Small intestine (tissue), 7 donors: ENCODE results near the gene OR2T10. TPM values are rescaled to one million over a fixed set of nuclear protein-coding genes. Genes with fewer than 3 reads are reported as not detected.
"Not testable (repeated sequence)": the region's sequence is repeated elsewhere in the genome, so short reads cannot be mapped to it uniquely, and the experiment has no call there.

ENCODE experiments used
- DNase-seq, 2 donors: peaks; one replicate each; pipeline versions ENCODE4 v3.0.0 to v3.0.0-alpha.2; 2013
- FAIRE-seq: peaks from 2 replicates; lab custom pipeline; 2012; peaks lifted over from hg19 to GRCh38; lab: Jason Lieb, UNC
- H3K27ac ChIP-seq, 3 donors: one replicate each; pipeline ENCODE4 v1.5.1; 2013; ENCODE audit warnings: low read length in 2 of 3, mild to moderate bottlenecking in 2 of 3, control low read depth in 1 of 3, inconsistent platforms in 1 of 3, low read depth in 1 of 3, moderate library complexity in 1 of 3
- H3K27me3 ChIP-seq, 3 donors: one replicate each; pipeline ENCODE4 v1.6.1; 2013; ENCODE audit warnings: low read length in 3 of 3, inconsistent platforms in 1 of 3; ENCODE audit not compliant: control insufficient read depth in 3 of 3, insufficient read depth in 3 of 3
- H3K36me3 ChIP-seq, 3 donors: one replicate each; pipeline ENCODE4 v1.6.1; 2013; ENCODE audit warnings: low read length in 3 of 3, inconsistent platforms in 1 of 3, low read depth in 1 of 3, mild to moderate bottlenecking in 1 of 3, moderate library complexity in 1 of 3; ENCODE audit not compliant: control insufficient read depth in 3 of 3, insufficient read depth in 2 of 3
- H3K4me1 ChIP-seq, 3 donors: one replicate each; pipeline ENCODE4 v1.6.1; 2013; ENCODE audit warnings: low read length in 2 of 3, inconsistent platforms in 1 of 3, low read depth in 1 of 3, mild to moderate bottlenecking in 1 of 3, moderate library complexity in 1 of 3; ENCODE audit not compliant: control insufficient read depth in 3 of 3, insufficient read depth in 2 of 3
- H3K4me3 ChIP-seq, 3 donors: one replicate each; pipeline ENCODE4 v1.5.1; 2013; ENCODE audit warnings: low read length in 3 of 3, control low read depth in 1 of 3, inconsistent platforms in 1 of 3, low read depth in 1 of 3, mild to moderate bottlenecking in 1 of 3, moderate library complexity in 1 of 3
- H3K9me3 ChIP-seq, 2 donors: one replicate each; pipeline ENCODE4 v1.6.1; 2013; ENCODE audit warnings: low read depth in 1 of 2, low read length in 1 of 2; ENCODE audit not compliant: control insufficient read depth in 2 of 2, insufficient read depth in 1 of 2
- WGBS, 3 donors: extraction: QIAGEN DNeasy Blood & Tissue Kit; methylation state at CpG; one replicate each; pipeline ENCODE4 v1.1.7; 2013; 5-methylcytosine and 5-hydroxymethylcytosine counted together
- polyA plus RNA-seq, 4 donors: library from polyadenylated mRNA; stranded (reverse) in 3 of 4; unstranded in 1 of 4; fragments of 200-250 nt in 3 of 4; fragments of 120-200 nt in 1 of 4; gene quantifications; one replicate each; pipeline versions ENCODE4 v1.2.1 to v1.2.3, GENCODE V29; 2013
- donor health status: healthy with polysubstance abuse.
- donor health status: control.
- donor health status: control.
- donor health status: Bipolar disorder and iron deficiency.
- donor health status: healthy.

The OR2T10 gene
- polyA plus RNA-seq, 4 donors = not detected

- 73 to 80% (median 78%) methylated on average over 3 of the region's 3 CpGs for WGBS, 3 donors
- no peak for DNase-seq
- Histone ChIP-seq H3K4me1 (no peaks in the 10 kb centered on the region), H3K9me3 (no peaks in the 10 kb centered on the region), H3K27ac (no peak overlapping the region), H3K4me3 (no peak overlapping the region), H3K27me3 (no peaks in the 10 kb centered on the region), H3K36me3 (no peaks in the 10 kb centered on the region)
- FAIRE-seq = no peak
These were observed 8.2 kb downstream of the OR2T10 start for GRCh38 chr1:248589334-248589733.

DNA sequence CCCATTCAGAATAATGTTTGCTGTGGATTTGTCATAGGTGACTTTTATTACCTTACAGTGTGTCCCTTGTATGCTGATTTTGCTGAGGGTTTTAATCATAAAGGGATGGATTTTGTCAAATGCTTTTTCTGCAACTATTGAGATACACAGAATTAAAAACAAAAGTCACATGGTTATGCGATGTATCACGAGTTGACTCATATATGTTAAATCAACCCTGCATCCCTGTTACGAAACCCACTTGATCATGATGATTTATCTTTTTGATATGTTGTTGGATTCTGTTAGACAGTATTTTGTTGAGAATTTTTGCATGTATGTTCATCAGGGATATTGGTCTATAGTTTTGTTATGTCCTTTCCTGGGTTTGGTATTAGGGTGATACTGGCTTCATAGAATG lies 12.2 kb downstream of the OR2T10 start:
- Histone ChIP-seq H3K9me3 (no peaks in the 10 kb centered on the region), H3K36me3 (no peaks in the 10 kb centered on the region), H3K4me3 (no peak overlapping the region), H3K27ac (no peak overlapping the region), H3K27me3 (no peaks in the 10 kb centered on the region), H3K4me1 (no peaks in the 10 kb centered on the region)
- WGBS, 3 donors = 79 to 84% (median 79%) methylated on average over 3 of the region's 3 CpGs
- DNase-seq (no peak), FAIRE-seq (no peak)

DNA sequence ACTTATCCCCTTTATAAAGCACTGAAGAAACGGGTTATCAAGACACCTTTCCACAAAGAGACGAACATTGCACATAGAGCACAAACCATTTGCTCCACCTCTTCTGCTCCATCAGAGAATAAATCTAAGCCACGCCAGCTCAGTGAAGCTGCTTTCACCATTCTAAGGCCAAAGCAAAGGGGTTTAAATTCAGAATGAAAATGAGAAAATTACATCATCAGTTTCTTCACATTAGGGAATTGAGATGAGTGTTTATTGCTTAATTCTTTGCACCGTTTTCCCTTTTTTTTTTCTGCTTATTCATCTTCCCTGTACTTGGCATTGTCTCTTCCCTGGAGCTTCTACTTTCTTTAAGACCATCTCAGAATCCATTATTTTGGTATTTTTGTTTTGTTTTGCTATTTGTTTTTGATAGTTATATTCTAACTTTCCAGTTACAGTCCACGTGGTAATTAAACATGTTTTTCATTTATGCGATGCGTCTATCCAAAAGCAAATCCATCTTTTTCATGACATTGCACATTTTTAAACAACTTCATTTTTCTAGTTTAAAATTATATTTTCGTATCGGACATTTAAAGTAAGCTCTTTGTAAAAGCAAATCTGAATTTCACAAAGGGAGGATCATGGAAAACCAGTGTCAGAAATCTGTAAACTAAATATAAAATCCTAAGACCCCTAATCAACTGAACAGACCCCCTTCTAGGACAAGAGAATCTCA lies 21.1 kb downstream of the OR2T10 start:
- DNase-seq = no peak
- Histone ChIP-seq H3K4me1 (no peaks in the 10 kb centered on the region), H3K9me3 (no peaks in the 10 kb centered on the region), H3K4me3 (no peak overlapping the region), H3K36me3 (no peaks in the 10 kb centered on the region), H3K27me3 (no peaks in the 10 kb centered on the region), H3K27ac (no peak overlapping the region)
- 73 to 79% (median 76%) methylated on average over 9 of the region's 9 CpGs for WGBS, 3 donors
- no peak for FAIRE-seq

- not testable (repeated sequence) for H3K4me1 ChIP-seq, H3K27me3 ChIP-seq, H3K27ac ChIP-seq, H3K4me3 ChIP-seq, FAIRE-seq, H3K9me3 ChIP-seq, H3K36me3 ChIP-seq, DNase-seq
- 87 to 96% (median 90%) methylated on average over 2 to 3 of the region's 3 CpGs for WGBS, 3 donors
These were observed 22.8 kb downstream of the OR2T10 start, which contains the start of gene OR2T34 for GRCh38 chr1:248574657-248575056. TSS of gene OR2T34 (minus strand) at chr1:248574757. CDS start at chr1:248574757, 0 bp downstream.

GRCh38 chr1:248573856-248574255 lies 23.6 kb downstream of the OR2T10 start:
- H3K36me3 ChIP-seq, H3K27me3 ChIP-seq, H3K4me1 ChIP-seq, H3K27ac ChIP-seq, FAIRE-seq, DNase-seq, H3K4me3 ChIP-seq, H3K9me3 ChIP-seq: not testable (repeated sequence)
- WGBS, 3 donors = 83 to 93% (median 89%) methylated on average over 5 to 6 of the region's 8 CpGs

GRCh38 chr1:248572049-248572448 lies 25.5 kb downstream of the OR2T10 start:
- not testable (repeated sequence) for H3K36me3 ChIP-seq, H3K27me3 ChIP-seq, FAIRE-seq, H3K4me1 ChIP-seq, H3K27ac ChIP-seq, DNase-seq, H3K9me3 ChIP-seq, H3K4me3 ChIP-seq
- no CpG with 5 or more reads among the region's 1 CpG for WGBS, 3 donors

GRCh38 chr1:248570811-248571210 lies 26.7 kb downstream of the OR2T10 start:
- peak; percentile 71 for FAIRE-seq
- DNase-seq, H3K4me1 ChIP-seq, H3K4me3 ChIP-seq, H3K36me3 ChIP-seq, H3K9me3 ChIP-seq, H3K27ac ChIP-seq, H3K27me3 ChIP-seq: not testable (repeated sequence)
- WGBS, 3 donors = 70 to 77% (median 76%) methylated on average over 3 of the region's 3 CpGs

DNA sequence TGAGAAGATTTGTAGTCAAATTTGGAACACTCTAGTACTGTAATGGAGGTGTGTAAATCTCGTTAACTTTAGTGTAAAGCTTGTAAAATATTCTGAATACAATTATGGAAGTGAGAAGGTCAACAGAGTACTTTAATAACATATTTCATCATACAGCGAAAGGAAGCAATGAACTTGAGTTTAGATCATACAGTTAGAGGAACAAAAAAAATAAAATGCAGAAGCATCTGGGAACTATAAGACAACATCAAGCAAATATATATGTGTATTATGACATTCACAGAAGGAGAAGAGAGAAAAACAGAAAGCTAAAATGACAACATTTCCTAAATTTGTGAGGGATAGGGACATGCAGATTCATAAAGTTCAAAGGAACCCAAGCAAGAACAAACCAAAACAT lies 28.5 kb downstream of the OR2T10 start:
- not testable (repeated sequence) for DNase-seq, H3K4me1 ChIP-seq, H3K27me3 ChIP-seq, FAIRE-seq, H3K4me3 ChIP-seq, H3K36me3 ChIP-seq, H3K9me3 ChIP-seq, H3K27ac ChIP-seq
- 15 to 58% (median 16%) methylated on average over 2 of the region's 2 CpGs for WGBS, 3 donors
